NCI-H748 (cell line): ENCODE measurements around the gene GPS1.

ENCODE experiments used
- DNase-seq: peaks from one replicate; lab custom pipeline; 2025; ENCODE audit not compliant: unreplicated experiment; lab: John Stamatoyannopoulos, UW

GPS1 gene

DNA sequence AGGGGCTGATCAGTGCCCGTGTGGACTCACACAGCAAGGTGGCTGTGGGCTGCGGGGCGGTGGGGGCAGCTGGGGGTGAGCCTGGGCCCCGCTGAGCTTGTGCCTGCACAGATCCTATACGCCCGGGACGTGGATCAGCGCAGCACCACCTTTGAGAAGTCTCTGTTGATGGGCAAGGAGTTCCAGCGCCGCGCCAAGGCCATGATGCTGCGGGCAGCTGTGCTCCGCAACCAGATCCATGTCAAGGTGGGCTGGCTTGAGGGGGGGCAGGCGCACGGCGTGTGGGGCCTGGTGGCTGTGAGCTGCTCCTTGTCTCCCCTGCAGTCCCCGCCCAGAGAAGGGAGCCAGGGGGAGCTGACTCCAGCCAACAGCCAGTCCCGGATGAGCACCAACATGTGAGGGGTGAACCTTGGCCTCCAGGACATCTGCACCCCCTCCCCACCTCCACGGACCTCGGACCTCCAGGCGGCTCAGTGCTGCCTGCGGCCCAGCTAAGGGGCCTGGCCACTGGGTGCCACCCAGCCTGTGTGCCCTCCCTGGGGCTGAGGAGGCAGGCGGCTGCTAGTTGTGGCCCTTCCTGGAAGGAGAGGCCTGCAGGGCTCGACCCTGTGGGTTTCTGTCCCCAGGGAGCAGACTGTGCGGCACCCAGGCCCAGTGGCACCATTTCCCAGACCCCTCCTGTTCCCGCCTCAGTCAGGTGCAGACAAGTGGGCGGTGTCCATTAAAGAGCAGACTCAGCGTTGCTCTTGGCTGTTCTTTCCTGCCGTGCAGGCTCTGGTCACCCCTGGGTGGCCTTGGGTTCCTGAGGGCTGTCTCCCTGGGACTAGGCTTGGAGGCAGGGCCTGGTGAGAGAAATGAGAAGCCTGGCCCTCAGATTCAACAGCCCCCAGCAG, 5.3 kb downstream of the GPS1 start:
- DNase-seq = no peak

DNA sequence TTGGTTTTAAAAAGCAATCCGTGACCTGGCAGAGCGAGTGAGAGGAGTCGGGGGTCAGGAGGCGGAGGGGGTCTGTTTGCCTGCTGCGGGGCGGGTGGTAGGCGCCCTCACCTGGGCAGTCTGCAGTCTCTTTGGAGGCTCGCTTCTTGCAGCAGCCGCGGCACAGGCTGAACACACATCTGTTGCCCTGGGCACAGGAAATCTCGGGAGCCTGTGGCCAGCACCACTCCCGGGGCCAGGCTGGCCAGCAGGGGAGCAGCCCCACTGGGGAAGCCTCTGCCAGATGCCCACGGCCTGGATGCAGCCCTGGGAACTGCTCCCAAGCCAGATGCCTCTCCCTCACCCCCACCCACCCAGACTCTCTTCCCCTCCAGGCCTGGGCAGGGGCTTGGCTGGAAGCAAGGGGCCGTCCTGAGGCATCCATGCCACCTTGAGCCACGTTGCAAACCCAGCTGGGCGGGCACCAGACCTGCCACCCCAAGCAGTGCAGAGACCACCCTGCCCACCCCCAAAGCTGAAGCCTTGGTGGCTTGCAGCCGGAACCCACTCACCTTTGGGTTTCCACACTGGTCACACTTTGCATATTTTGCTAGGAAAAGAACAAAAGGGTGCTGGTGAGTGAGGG, 6.6 kb downstream of the GPS1 start:
- no peak for DNase-seq

DNA sequence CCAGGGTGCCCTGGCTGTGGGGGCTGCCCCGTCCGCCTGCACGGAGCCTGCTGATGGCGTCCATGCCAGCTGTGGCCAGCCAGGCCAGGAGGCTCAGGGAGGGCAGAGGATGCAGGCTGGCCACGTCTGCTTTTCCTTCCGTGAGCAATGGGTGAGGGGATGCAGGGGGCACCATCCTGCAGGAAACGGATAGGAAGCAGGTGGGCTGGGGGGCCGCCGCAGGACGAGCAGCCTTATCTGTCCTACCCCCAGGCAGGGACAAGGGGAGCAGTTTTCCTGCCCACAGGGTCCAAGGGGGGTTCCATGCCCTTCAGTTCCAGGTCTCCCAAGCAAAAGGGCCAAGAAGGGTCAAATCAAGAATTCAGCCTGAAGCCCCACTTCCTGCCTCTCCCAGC, 7.2 kb downstream of the GPS1 start:
- DNase-seq = no peak

DNA sequence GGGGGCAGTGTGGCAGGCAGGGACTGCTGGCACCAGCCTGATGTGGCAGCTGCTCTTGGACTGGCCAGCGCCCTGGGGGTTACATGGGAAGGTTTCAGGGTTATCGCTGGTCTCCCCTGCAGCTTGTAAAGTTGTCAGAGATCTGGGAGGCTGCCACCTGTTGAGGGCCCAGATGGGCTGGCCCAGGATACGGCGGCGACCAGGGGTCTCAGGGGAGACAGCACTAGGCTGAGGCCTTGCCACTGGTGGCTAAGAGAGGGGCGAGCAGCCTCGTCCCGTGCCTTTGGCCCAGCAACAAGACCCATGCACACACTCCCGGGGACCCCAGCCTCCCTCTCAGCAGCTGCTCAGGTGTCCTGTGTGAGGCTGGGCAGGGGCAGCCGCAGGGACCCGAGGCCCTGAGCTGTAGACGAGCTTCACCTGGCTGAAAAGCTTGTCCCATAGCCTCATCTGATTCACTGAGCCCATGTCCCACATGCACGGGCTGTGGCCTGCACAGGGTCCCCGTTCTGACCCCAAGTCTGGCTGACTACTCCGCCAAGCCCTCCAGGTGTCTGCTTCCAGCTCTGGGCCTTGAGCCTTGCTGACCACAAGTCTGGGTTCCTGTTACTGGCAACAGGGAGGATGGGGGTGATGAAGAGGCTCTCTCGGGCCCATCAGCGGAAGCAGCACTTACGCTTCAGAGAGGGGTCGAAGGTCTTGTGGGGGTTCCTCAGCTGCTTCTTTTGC, 7.7 kb downstream of the GPS1 start:
- no peak for DNase-seq

DNA sequence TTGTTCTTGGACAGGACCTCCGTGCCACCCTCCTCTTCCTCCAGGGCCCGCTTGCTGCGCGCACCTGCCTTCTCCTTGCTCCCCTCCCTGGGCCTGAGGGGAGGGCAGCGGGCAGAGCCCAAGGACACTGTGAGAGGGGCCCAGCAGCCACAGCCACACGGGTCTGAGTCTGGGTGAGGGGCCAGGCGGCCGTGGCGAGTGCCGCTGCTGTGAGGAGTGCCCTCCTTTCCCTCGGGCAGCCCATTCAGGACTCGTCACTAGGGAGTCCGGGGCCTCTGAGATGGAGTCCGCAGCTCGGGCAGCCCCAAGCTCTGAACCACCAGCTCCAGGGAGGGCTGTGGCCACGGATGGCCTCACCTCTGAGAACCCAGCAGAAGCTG, 8.3 kb downstream of the GPS1 start:
- no peak for DNase-seq

DNA sequence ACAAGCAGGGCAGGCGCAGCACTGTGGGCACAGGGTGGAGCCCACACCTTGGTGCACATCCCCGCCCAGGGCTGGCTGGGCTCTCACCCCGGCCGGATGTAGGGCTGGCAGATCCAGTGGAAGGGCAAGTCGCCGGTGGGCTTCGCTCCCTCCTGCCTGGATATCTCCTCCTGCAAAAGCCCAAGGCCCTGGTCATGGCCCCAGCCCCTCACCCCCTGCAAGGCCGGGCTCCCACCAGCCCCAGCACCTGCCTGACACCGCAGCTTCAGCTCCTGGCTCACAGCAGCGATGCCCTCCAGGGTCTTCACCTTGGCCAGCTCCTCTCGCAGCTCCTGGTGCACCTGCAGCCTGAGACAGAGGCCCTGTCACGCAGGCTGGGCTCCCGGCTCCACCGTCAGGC, 8.9 kb downstream of the GPS1 start:
- DNase-seq = no peak

DNA sequence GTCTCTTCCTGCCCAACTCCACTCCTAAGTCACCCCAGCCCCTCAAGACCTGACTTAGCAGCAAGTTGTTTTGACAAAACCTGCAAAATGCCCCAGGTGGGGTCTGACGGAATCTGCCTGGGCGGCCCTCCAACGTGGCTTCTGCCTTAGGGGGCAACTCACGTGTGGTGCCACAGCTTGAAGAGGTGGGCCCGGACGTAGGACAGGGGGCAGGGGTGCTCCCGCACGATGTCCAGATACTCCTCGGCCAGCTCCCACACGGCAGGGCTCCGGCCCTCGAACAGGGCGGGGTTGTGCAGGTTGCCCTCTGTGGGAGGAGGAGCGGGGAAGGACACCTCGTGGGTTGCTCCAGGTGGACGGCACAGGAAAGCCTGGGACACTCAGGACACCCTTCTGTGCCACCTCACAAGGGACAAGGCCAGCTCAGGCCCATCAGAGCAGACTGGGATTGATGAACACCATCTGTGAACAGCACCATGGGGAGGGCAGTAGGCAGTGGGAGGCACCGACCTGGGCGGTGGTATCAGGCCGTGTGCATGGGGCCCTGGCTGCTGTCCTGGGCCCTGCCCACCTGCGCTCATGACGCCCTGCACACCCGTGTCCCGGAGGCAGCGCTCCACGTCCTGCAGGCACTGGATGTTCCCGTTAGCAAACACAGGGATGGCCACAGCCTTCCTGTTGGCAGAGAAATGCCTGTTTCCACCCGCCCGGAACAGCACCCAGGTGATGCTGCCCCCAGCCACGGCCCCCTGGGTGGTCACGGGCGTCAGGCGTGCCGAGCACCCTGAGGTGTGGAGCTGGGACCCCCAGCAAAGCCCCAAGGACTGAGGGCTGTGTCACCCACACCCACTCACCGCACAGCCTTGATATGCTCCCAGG, 9.6 kb downstream of the GPS1 start:
- DNase-seq = no peak

DNA sequence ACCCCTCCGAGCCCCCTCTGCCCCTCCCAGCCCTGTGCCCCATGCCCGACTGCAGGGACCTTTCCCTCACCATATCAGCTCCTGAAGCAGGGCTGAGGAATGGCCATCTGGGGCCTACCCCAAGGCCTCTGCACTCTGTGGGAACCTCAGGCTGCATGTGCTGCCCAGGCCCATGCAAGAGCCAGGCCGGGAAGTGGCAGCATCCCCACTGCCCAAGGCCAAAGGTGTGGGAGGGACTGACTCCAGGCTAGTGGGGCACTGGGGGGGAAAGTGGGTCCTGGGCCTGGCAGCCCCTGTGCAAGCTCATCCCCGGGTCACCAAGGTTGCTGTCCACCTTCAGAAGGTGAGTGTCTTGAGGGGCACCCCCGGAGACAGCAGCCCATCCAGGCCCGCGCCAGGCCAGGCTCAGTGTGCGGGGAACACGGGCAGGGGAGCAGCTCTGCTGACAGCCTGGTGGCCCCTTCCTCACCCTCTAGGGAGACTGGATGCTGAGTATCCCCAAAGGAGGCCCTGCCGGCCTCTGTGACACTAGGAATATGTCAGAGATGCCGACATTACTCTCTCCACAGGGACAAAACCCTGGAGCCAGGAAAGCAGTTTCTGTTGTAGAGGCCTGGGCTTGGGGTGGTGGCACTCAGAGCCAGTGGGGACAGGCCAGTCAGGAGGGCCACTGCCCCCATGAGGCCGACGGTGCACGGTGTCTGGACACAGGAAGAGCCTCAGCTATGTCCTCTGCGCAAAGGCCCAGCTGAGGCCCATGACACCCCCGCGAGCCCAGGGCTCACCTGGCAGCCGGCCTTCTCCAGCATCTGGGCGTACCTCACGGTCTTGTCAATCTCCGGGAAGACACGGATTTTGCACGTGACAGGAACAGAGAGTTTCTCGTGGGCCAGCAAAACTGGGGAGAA, 10.6 kb downstream of the GPS1 start:
- no peak for DNase-seq

DNA sequence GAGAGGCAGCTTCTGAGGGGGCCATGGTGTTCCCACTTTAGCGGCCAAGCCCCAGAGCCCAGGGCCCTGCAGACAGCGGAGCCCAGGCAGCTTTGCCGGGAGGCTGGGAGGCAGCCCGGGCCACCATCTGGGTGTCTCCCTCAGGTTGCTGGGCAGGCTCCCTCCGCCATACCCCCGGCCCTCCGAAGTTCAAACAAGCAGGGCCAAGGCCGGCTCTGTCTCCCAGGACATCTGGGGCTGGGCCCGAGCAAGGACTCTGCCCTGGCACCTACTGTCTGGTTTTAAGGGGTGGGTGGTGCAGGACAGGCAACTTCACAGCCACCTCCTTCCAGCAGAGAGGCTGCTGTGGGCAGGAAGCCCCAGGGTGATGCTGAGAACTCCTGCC, 11.3 kb downstream of the GPS1 start:
- DNase-seq = no peak

DNA sequence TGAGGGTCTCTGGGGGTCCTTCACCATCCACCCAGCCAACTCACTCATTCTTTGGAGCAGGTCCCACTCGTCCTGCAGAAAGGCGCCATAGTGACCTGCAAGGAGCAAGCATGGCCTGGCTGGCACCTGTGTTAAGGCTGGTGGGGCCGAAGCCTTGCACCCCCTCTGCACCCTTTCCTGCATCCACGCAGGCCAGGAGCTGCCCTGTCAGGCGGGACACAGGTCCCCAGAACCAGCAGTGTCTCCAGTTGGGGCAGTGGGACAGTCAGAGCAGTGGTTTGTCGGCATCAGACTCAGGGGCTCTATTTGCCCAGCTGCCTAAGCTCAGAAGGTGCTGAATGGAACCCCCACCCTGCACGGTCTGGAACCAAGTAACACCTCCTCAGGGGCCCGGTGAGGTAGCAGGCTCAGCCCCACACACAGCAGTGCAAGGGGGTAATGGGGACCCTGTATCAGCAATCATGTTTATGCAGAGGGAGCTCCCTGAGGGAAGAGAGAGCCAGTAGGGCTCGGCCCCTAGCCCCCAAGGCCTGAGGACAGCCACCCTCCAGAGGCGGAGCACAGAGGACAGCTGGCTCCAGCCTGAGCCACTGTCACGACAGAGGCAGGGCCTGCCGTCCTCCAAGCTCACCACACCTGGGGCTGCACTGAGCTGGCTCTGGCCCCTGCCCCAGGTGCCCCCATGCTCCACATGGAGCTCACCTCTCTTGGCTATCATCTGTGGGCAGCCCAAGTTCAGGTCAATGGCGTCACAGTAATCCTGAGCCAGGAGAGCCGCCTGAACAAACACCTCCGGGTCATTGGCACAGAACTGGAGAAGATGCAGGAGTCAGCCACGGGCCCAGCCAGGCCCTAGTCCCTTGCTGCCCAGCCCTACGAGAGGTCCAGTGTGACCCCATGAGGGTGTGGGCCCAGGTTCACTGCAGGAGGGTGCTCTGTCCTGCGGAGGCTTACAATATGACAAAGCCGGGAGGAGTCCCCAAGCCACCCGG, 12.0 kb downstream of the GPS1 start:
- DNase-seq = no peak

DNA sequence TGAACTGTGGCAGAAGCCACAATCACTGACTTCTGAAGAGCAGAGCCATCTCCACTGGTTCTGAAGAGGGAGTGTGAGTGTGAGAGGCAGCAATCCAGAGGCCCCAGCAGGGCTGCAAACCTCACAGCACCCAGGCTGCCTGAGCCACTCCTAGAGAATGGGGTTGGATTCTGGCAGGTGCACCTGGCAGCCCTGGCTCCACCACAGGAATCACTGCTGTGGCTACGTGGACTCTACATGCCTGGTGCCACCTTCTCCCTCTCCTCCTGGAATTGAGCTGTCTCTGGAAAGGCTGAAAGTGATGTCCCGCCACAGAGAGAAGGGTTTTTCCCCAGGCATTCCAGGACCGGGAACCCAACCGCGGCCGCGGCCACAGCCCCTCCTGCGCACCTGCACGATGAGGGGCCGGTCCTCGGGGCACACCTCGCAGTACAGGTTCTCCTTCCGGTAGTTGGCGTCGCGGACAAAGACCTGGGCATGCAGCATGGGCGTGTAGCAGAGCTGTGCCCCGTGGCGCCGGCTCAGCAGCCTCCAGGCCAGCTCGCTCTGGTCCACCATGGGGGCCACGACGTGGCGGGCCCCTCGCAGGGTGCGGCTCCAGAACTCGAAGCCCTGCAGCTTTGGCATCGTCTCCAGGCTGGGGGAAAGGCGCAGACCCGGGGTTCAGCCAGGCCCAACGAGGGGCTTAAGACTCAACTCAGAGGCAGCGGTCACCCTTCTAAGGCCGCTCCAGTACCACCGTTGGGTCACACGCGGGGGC, 12.9 kb downstream of the GPS1 start:
- DNase-seq = peak; percentile 63

DNA sequence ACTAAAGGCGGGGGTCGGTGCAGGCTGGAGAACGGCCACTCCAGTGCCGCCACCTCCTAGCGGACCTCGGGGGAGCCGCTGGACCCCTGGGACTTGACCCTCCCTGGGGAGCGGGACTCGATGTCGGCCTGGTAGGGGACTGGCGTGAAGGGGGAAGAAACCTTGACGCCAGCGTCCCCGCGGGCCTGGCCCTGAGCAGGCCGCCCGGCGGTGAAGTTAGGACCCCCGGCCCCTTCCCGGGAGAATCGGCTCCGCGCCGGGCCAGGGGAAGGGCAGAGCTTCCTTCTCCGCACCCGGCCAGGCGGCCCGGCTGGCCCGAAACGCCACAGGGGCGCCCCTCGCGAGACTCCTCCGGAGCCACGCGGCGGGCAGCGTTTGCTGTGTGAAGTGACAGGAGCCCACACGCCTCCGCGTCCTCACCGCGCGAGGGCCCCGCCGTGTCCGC, 13.5 kb downstream of the GPS1 start:
- peak; percentile 39 for DNase-seq

DNA sequence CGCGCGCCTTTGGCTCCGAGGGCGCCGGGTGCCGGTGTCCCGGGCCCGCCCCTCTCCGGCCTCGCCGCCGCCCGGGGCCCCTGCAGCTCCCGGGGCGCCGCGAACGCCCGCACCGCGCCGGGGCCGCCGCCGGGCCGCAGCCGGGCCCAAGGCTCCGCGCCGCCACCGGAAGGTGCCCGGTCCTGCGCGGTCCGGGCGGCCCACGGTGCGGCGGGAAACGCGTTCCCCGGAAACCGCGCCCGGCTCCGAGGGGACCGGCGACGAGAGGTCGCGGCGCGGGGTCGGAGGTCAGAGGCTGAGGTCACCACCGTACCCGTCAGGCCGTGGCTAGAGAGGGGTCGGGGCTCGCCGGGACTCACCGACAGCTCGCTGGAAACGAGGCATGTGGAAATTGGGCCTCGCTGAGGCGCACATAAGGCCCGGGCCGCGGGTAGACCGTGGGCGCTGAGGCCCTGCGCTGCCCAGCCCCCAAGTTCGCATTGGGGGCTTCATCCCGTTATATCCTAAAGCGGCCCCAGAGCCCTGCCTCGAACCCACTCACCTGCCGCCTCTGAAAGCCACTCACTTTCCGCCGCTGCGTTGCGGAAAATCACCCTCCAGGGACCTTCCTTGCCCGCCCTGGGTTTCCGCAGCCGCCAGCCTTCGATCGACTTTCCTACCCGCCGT, 14.1 kb downstream of the GPS1 start, which contains the start of gene DUS1L:
TSS of gene DUS1L (minus strand) at position 167 of the 666 bp plus-strand sequence. CDS start 745 bp downstream, outside the sequence.
- peak; percentile 62 for DNase-seq

DNA sequence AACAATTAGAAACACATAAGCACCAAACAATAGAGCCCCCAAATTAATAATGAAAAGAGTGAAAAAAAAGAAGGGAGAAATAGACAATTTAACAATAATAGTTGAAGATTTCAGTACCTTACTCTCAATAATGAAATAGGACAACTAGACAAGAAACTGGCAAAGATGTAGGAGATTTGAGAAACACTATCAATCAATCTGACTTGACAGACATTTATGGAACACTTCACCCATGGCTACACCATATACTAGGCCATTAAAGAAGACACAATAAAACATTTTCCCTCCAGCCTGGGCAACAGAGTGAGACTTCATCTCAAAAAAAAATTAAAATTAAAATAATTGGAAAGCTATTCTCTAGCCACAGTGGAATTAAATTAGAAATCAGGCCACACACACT, 18.9 kb downstream of the GPS1 start:
- no peak for DNase-seq

DNA sequence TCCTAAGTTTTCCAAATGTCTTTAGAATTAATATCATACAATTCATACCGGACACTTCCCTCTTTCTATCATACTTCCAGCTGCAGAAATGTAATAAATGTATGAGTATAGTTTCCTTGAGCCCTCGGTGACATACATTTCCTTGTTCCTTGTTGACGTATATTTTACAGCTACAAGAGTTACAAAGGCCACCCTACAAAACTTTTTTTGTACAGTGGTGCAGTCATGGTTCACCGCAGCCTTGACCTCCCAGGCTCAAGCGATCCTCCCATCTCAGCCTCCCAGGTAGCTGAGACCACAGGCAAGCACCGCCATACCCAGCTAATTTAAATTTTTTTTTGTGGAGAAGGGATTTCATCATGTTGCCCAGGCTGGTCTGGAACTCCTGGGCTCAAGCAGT, 21.1 kb downstream of the GPS1 start:
- DNase-seq = no peak

DNA sequence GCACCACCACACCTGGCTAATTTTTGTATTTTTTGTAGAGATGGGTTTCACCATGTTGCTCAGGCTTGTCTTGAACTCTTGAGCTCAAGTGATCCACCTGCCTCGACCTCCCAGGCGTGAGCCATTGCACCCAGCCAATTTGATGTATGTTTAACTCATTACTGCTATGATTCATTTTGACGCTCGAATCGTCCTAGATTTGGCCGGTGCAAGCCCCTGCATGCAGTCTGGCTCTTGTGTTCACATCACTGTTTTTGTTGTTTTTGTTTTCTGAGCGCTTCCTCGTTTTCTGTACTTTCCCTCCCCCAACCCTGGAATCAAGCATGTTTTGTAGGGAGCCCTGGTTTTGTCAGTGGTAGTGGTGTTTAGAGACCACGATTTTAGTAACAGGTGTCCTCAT, 21.7 kb downstream of the GPS1 start:
- DNase-seq = no peak

DNA sequence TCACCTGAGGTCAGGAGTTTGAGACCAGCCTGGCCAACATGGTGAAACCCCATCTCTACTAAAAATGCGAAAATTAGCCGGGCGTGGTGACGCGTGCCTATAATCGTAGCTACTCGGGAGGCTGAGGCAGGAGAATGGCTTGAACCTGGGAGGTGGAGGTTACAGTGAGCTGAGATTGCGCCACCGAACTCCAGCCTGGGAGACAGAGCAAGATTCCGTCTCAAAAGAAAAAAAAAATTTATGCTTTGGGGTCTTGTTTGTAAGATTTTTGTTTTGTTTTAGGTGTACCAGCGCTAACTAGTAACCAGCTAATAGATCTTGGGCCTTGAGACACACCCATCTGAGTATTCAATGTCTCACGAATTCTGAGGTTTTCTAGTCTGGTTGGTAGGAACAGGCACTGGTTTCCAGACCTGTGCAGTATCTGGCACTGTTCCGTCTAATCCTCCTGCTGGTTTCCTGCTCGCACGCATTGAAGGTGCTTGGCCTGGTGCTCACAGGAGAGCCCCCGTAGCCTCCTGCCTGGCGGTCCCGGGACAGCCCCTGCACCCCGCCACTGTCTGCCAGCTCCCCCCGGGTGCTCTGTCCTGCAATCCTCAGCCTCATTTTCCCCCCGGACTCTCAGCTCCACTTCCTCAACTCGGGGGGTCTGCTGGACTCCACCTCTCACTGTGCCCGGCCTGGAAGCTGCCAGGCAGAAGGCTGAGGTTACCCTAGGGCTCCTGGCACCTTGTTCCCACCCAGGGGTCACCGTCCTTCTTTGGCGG, 24.5 kb downstream of the GPS1 start:
- no peak for DNase-seq
